Left lung (tissue), 14 donors: ENCODE measurements around the gene WASHC3. TPM values are rescaled to one million over a fixed set of nuclear protein-coding genes. Genes with fewer than 3 reads are reported as not detected.
A peak's percentile ranks its signal among the peaks of the same experiment; 100 is the strongest.

Source experiments
- ATAC-seq: fragments of 200-7000 bp; cut with Tn5 transposase; one replicate; pipeline ENCODE4 v1.9.1; 2020; ENCODE audit warnings: moderate library complexity
- DNase-seq, 4 donors: peaks; one replicate each; pipeline ENCODE4 v3.0.0-alpha.2; 2013 to 2020
- H3K27ac ChIP-seq, 2 donors: fragments of 200-600 bp; sonication (generic) in 1 of 2; one replicate each; pipeline versions ENCODE4 v1.5.0 to v1.8.0; 2020 to 2021
- H3K27me3 ChIP-seq, 2 donors: fragments of 200-600 bp; sonication (generic) in 1 of 2; one replicate each; pipeline versions ENCODE4 v1.5.0 to v1.8.0; 2020 to 2021
- H3K36me3 ChIP-seq, 2 donors: fragments of 200-600 bp; sonication (generic) in 1 of 2; one replicate each; pipeline versions ENCODE4 v1.5.0 to v1.8.0; 2020 to 2021
- H3K4me1 ChIP-seq, 2 donors: fragments of 200-600 bp; one replicate each; pipeline ENCODE4 v1.8.0; 2021
- H3K4me3 ChIP-seq, 2 donors: fragments of 200-600 bp; sonication (generic) in 1 of 2; one replicate each; pipeline versions ENCODE4 v1.5.0 to v1.8.0; 2020 to 2021; ENCODE audit warnings: mild to moderate bottlenecking in 1 of 2
- H3K9me3 ChIP-seq, 2 donors: fragments of 200-600 bp; sonication (generic) in 1 of 2; one replicate each; pipeline versions ENCODE4 v1.5.0 to v1.8.0; 2020 to 2021
- CTCF ChIP-seq, 2 donors: fragments of 200-600 bp; sonication (generic) in 1 of 2; IDR thresholded peaks; one replicate each; pipeline versions ENCODE4 v1.5.0 to v1.8.0; 2021; ENCODE audit warnings: antibody characterized with exemption in 2 of 2
- intact Hi-C, 2 donors: fragments of 100-400 bp; cut with DNase I; formaldehyde crosslinking; loops; one replicate each; pipeline versions ENCODE4 v1.11.2 to v1.14.2; 2022
- long read RNA-seq, 12 donors: library from polyadenylated mRNA in 2 of 12; unstranded in 2 of 12; transcript quantifications; one replicate each; pipeline ENCODE4 v2.0.0 and lab custom pipeline, GENCODE V29; 2019 to 2026
- polyA plus RNA-seq, 6 donors: library from polyadenylated mRNA; unstranded; fragments of 120-200 nt; gene quantifications; one replicate each; pipeline ENCODE4 v1.2.1, GENCODE V29; 2013; ENCODE audit not compliant: insufficient read length in 6 of 6
- total RNA-seq, 2 donors: library from RNA; stranded (reverse); fragmentation: NEBNext Ultra II Directional; extraction: Animal tissue kit (Norgen Biotek cat#: 25700); gene quantifications; one replicate each; pipeline ENCODE4 v1.2.1, GENCODE V29; 2021
- donor health status: DM: no; HTN: yes; CAD: no.
- donor health status: DM: no; HTN: no; CAD: no.

The WASHC3 gene
- total RNA-seq: 10 to 100 TPM; 31.8 to 45.9 TPM
- polyA plus RNA-seq: 10 to 100 TPM; 43.4 to 60.4 (median 51.1) TPM
- long read RNA-seq, donor 1, transcript WASHC3-210 (6 exons, 569 nt): minor isoform, 6 of 22 reads
- long read RNA-seq, donor 1, transcript WASHC3-201 (7 exons, 916 nt): major isoform, 13 of 22 reads
- long read RNA-seq, donor 1, partial matches to known transcripts: 0 of 22 reads
- long read RNA-seq, donor 1, other reads (novel, unspliced or antisense): 0 of 22 reads
- long read RNA-seq, donor 2, transcript WASHC3-201 (7 exons, 916 nt): major isoform, 10 of 18 reads
- long read RNA-seq, donor 2, transcript WASHC3-210 (6 exons, 569 nt): minor isoform, 5 of 18 reads
- long read RNA-seq, donor 2, partial matches to known transcripts: 0 of 18 reads
- long read RNA-seq, donor 2, other reads (novel, unspliced or antisense): 0 of 18 reads
- long read RNA-seq, donor 3, transcript WASHC3-201 (7 exons, 916 nt): major isoform, 11 of 13 reads
- long read RNA-seq, donor 3, partial matches to known transcripts: 0 of 13 reads
- long read RNA-seq, donor 3, other reads (novel, unspliced or antisense): 0 of 13 reads
- long read RNA-seq, donor 4, transcript WASHC3-213 (7 exons, 865 nt): minor isoform, 5 of 33 reads
- long read RNA-seq, donor 4, transcript WASHC3-201 (7 exons, 916 nt): major isoform, 24 of 33 reads
- long read RNA-seq, donor 4, partial matches to known transcripts: 0 of 33 reads
- long read RNA-seq, donor 4, other reads (novel, unspliced or antisense): 4 of 33 reads
- long read RNA-seq, donor 5, transcript WASHC3-201 (7 exons, 916 nt): major isoform, 7 of 13 reads
- long read RNA-seq, donor 5, partial matches to known transcripts: 0 of 13 reads
- long read RNA-seq, donor 5, other reads (novel, unspliced or antisense): 0 of 13 reads
- long read RNA-seq, donor 6, transcript WASHC3-201 (7 exons, 916 nt): major isoform, 19 of 27 reads
- long read RNA-seq, donor 6, partial matches to known transcripts: 0 of 27 reads
- long read RNA-seq, donor 6, other reads (novel, unspliced or antisense): 0 of 27 reads
- long read RNA-seq, donor 7, transcript WASHC3-201 (7 exons, 916 nt): major isoform, 6 of 7 reads
- long read RNA-seq, donor 7, partial matches to known transcripts: 0 of 7 reads
- long read RNA-seq, donor 7, other reads (novel, unspliced or antisense): 0 of 7 reads
- long read RNA-seq, donor 8, transcript WASHC3-201 (7 exons, 916 nt): major isoform, 10 of 16 reads
- long read RNA-seq, donor 8, transcript WASHC3-213 (7 exons, 865 nt): minor isoform, 5 of 16 reads
- long read RNA-seq, donor 8, partial matches to known transcripts: 0 of 16 reads
- long read RNA-seq, donor 8, other reads (novel, unspliced or antisense): 0 of 16 reads
- long read RNA-seq, donor 9: 0 reads
- long read RNA-seq, donor 10, transcript WASHC3-201 (7 exons, 916 nt): major isoform, 28 of 39 reads
- long read RNA-seq, donor 10, partial matches to known transcripts: 1 of 39 reads
- long read RNA-seq, donor 10, other reads (novel, unspliced or antisense): 7 of 39 reads
- long read RNA-seq, donor 11, transcript WASHC3-201 (7 exons, 916 nt): major isoform, 15 of 20 reads
- long read RNA-seq, donor 11, partial matches to known transcripts: 0 of 20 reads
- long read RNA-seq, donor 11, other reads (novel, unspliced or antisense): 0 of 20 reads
- long read RNA-seq, donor 12, transcript WASHC3-201 (7 exons, 916 nt): major isoform, 6 of 7 reads
- long read RNA-seq, donor 12, partial matches to known transcripts: 0 of 7 reads
- long read RNA-seq, donor 12, other reads (novel, unspliced or antisense): 0 of 7 reads

GRCh38 chr12:102061560-102062418, at the start of gene WASHC3:
Gene WASHC3 (minus strand): TSS chr12:102061991. CDS start chr12:102061962, 29 bp downstream.
- intact Hi-C loops: no loop called here
- H3K27me3 ChIP-seq: no peaks in the 10 kb centered on the region
- peak in 1 of 2 donors; percentile 11 for TF ChIP-seq CTCF (IDR thresholded peaks at IDR 0.05)
- peaks cover 6% of the 10 kb centered on the region in 2 donors for H3K4me1 ChIP-seq
- ATAC-seq (peak; percentile 99), DNase-seq (peak; percentile 95 to 98 (median 97))
- peaks cover 0 to 6% of the 10 kb centered on the region in 2 donors for H3K36me3 ChIP-seq
- peak within 1 kb of the TSS; percentile 87 to 89 for H3K27ac ChIP-seq
- H3K9me3 ChIP-seq: no peaks in the 10 kb centered on the region
- peak within 1 kb of the TSS; percentile 84 to 92 for H3K4me3 ChIP-seq

- peaks cover 0 to 6% of the 10 kb centered on the region in 2 donors for H3K9me3 ChIP-seq
- DNase-seq: no peak
- no peaks in the 10 kb centered on the region for H3K4me1 ChIP-seq
- H3K27ac ChIP-seq: no peak overlapping the region
- H3K27me3 ChIP-seq: no peaks in the 10 kb centered on the region
- intact Hi-C loops: no loop called here
- H3K36me3 ChIP-seq: peaks cover 0 to 67% of the 10 kb centered on the region in 2 donors
- no peak for ATAC-seq
- TF ChIP-seq CTCF (IDR thresholded peaks at IDR 0.05): no peak
- no peak overlapping the region for H3K4me3 ChIP-seq
Measured at GRCh38 chr12:102110782-102111181, 49.0 kb upstream of the WASHC3 start.

DNA sequence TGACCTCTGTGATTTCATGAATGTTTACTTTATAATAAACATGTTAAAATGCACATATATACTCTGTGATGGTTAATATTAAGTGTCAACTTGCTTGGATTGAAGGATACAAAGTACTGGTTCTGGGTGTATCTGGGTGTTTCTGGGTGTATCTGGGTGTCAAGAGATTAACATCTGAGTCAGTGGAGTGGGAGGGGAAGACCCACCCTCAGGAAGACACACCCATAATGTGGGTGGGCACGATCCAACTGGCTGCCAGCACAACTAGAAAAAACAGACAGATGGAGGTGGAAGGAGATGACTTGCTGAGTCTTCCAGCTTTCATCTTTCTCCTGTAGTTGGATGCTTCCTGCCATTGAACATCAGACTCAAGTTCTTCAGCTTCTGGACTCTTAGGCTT, 46.2 kb upstream of the WASHC3 start:
- intact Hi-C loops: no loop called here
- ATAC-seq: no peak

More for the DNA sequence above, 46.2 kb upstream of the WASHC3 start:
- Histone ChIP-seq H3K27me3 (no peaks in the 10 kb centered on the region), H3K36me3 (peaks cover 0 to 76% of the 10 kb centered on the region in 2 donors), H3K9me3 (peaks cover 0 to 6% of the 10 kb centered on the region in 2 donors), H3K27ac (no peak overlapping the region), H3K4me1 (no peaks in the 10 kb centered on the region), H3K4me3 (no peak overlapping the region)
- no peak for TF ChIP-seq CTCF (IDR thresholded peaks at IDR 0.05)
- DNase-seq: no peak
